H1 (cell line): ENCODE measurements around the gene PIBF1.

Experiments used
- CEBPB ChIP-seq: IDR thresholded peaks from 2 replicates; pipeline ENCODE4 v1.6.1; 2012; ENCODE audit warnings: low read depth, low read length
- EGR1 ChIP-seq: IDR thresholded peaks from 2 replicates; pipeline ENCODE4 v1.6.1; 2011; ENCODE audit warnings: low read depth, low read length, borderline replicate concordance
- EP300 ChIP-seq, 2 experiments: IDR thresholded peaks; 1 replicate in 1 of 2; 2 replicates in 1 of 2; pipeline ENCODE4 v1.6.1; 2011 to 2012; ENCODE audit warnings: low read depth in 2 of 2, low read length in 2 of 2, mild to moderate bottlenecking in 2 of 2, borderline replicate concordance in 1 of 2, inconsistent platforms in 1 of 2, moderate library complexity in 1 of 2
- EZH2 ChIP-seq: fragments of 200-600 bp; sonication (generic); IDR thresholded peaks from 2 replicates; pipeline ENCODE4 v1.7.1; 2012; ENCODE audit warnings: low read depth, mild to moderate bottlenecking, moderate library complexity, low read length, inconsistent platforms; ENCODE audit not compliant: severe bottlenecking
- POLR2A ChIP-seq, 2 experiments: IDR thresholded peaks; 1 replicate in 1 of 2; 2 replicates in 1 of 2; pipeline ENCODE4 v1.6.1; 2011; ENCODE audit warnings: low read depth in 2 of 2, low read length in 2 of 2, mild to moderate bottlenecking in 2 of 2; ENCODE audit errors: control extremely low read depth in 1 of 2
- POLR2AphosphoS5 ChIP-seq: IDR thresholded peaks from 2 replicates; pipeline ENCODE4 v1.6.1; 2011; ENCODE audit warnings: low read depth, low read length
- SP1 ChIP-seq: IDR thresholded peaks from 2 replicates; pipeline ENCODE4 v1.6.1; 2011; ENCODE audit warnings: low read depth, low read length
- TF ChIP-seq, protein P1 (sequence below): IDR thresholded peaks from 2 replicates; pipeline ENCODE4 v1.6.1; 2011; ENCODE audit warnings: low read depth, mild to moderate bottlenecking, low read length; ENCODE audit not compliant: insufficient read depth
- TF ChIP-seq, protein P2 (sequence below), 3 experiments: IDR thresholded peaks; 1 replicate in 2 of 3; 2 replicates in 1 of 3; pipeline versions ENCODE4 v1.5.1 to v1.6.1; 2011; ENCODE audit warnings: low read length in 3 of 3, mild to moderate bottlenecking in 3 of 3, inconsistent platforms in 2 of 3, low read depth in 1 of 3, moderate library complexity in 1 of 3; ENCODE audit not compliant: insufficient read depth in 1 of 3; ENCODE audit errors: control extremely low read depth in 1 of 3

DNA sequence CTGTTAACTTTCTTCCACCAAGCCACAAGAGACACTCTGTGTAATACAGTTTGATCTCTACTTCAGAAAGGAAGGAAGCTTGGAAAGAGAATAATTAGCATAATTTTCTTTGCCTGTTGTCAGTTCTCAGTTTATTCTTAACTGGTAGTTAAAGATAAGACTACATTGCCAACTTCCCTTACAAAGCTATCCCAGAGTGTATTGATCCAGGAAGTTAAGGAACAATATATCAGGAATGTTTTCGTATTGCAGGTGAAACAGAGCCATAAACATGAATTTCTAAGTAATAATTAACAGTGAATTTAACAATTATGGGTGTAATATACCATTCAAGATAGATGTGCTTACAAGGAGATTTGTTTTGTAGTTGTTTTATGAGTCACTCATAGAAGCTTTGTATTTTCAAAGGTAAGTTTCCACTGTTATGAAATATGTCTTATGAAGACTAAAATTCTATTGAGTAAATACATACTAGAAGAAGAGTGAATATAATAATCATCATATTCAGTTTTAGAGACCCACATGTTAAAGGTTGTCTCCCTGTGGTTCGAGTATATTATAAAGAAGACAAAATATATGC is 188.5 kb downstream of the PIBF1 start:
- TF ChIP-seq, protein P1, sequence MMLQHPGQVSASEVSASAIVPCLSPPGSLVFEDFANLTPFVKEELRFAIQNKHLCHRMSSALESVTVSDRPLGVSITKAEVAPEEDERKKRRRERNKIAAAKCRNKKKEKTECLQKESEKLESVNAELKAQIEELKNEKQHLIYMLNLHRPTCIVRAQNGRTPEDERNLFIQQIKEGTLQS = no peak
- TF ChIP-seq, protein P2, sequence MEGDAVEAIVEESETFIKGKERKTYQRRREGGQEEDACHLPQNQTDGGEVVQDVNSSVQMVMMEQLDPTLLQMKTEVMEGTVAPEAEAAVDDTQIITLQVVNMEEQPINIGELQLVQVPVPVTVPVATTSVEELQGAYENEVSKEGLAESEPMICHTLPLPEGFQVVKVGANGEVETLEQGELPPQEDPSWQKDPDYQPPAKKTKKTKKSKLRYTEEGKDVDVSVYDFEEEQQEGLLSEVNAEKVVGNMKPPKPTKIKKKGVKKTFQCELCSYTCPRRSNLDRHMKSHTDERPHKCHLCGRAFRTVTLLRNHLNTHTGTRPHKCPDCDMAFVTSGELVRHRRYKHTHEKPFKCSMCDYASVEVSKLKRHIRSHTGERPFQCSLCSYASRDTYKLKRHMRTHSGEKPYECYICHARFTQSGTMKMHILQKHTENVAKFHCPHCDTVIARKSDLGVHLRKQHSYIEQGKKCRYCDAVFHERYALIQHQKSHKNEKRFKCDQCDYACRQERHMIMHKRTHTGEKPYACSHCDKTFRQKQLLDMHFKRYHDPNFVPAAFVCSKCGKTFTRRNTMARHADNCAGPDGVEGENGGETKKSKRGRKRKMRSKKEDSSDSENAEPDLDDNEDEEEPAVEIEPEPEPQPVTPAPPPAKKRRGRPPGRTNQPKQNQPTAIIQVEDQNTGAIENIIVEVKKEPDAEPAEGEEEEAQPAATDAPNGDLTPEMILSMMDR (IDR thresholded peaks at IDR 0.05; ENCODE audit: control extremely low read depth in 1 of 3, insufficient read depth in 1 of 3, low read depth in 1 of 3, low read length in 3 of 3) = no peak
- TF ChIP-seq POLR2A (IDR thresholded peaks at IDR 0.05; ENCODE audit: control extremely low read depth in 1 of 2, low read depth in 2 of 2, low read length in 2 of 2) (no peak), CEBPB (no peak), EP300 (IDR thresholded peaks at IDR 0.05; ENCODE audit: borderline replicate concordance in 1 of 2, low read depth in 2 of 2, low read length in 2 of 2) (no peak), EZH2 (no peak), POLR2AphosphoS5 (no peak), SP1 (no peak), EGR1 (no peak)
